RPMI7951 (cell line): ENCODE measurements around the gene C10orf90. TPM values are rescaled to one million over a fixed set of nuclear protein-coding genes. Genes with fewer than 3 reads are reported as not detected.

Experiments used
- DNase-seq: peaks from one replicate; pipeline ENCODE4 v3.0.0-alpha.2; 2012; ENCODE audit warnings: low read depth
- total RNA-seq: library from RNA; depleted of rRNA; stranded (reverse); fragments of >200 nt; shearing (Covaris generic); gene quantifications from 2 replicates; pipeline ENCODE4 v1.2.3, GENCODE V29; 2014

Gene C10orf90
- total RNA-seq, 1 experiment from 2014 or later = 2.5 TPM

DNA sequence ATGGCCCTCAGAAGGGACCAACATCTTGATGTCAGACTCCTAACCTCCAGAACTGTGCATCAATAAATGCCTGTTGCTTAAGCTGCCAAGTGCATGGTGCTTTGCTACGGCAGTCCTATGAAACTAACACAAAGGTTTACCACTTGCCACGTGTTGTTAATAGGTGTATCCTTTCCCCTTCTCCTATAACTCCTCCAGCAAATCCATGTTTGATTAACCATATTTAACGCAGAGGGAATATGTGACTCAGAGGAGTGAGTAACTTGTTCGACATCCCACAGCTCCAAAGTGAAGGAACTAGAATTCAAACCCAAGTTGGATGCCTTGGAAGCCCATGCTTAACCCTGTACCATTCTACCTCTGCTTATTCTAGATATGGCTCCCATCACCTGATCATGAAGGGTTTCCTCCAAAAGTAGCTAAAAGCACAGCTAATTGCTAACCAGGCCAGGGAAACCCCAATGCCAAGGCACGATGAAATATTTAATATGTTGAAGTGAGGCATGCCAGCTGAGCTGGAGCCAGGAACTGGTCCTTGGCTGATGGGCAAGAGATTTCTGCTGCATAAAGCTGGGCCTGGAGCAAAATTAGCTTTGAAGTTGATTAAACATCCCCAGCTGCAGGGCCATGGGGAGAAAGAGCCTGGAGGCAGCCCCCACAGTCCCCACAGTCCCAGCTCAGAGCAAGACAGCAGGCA is 131.9 kb downstream of the C10orf90 start:
- peak; percentile 25 for DNase-seq

GRCh38 chr10:126536656-126537055 is 133.8 kb downstream of the C10orf90 start:
- DNase-seq = no peak

- DNase-seq = peak; percentile 8
These were observed 134.3 kb downstream of the C10orf90 start for GRCh38 chr10:126536148-126536547.

DNA sequence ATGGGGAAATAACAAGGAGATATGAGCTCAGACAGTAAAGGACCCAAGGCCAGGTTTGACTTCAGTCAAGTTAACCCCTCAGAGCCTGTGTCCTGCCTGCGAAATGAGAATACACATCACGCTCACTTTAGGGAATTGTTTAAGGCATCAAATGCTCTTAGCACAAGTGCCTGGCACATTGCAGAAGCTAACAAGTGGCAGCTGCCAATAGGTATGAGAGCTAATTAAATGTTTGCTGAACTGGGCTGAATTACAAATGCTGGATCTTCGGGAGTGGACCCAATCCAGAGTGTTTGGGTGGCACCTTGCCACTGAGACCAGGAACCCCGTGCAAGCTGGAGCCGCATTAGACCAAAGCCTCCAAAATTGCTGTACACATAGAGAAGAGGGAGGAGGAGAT is 136.8 kb downstream of the C10orf90 start:
- DNase-seq = no peak

GRCh38 chr10:126528315-126528835 is 142.1 kb downstream of the C10orf90 start:
- no peak for DNase-seq

GRCh38 chr10:126527645-126528314 is 142.7 kb downstream of the C10orf90 start:
- DNase-seq = no peak

- DNase-seq = no peak
These were observed 145.2 kb downstream of the C10orf90 start for GRCh38 chr10:126525326-126525725.

- DNase-seq = no peak
These were observed 146.0 kb downstream of the C10orf90 start for GRCh38 chr10:126524526-126524925.

- DNase-seq = no peak
These were observed 147.4 kb downstream of the C10orf90 start for GRCh38 chr10:126523071-126523470.

DNA sequence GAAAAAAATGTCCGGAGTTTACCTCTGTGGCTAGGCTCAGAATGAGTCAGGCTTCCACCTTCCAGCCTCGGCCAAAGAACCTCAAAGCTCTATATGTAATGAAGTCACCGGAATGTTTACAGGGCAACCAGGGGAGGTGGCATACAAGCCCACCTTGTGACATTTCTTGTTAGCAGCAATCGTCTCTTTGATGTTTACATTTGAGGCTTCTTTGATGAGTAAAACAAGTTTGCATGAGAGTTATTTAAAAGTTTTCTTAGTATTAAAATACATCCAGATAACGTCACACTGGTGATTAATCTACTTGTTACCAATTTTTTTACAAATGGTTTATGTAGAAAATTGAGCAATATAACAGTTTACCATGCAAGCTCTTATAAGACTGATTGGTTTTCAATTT is 149.1 kb downstream of the C10orf90 start:
- peak; percentile 47 for DNase-seq

DNA sequence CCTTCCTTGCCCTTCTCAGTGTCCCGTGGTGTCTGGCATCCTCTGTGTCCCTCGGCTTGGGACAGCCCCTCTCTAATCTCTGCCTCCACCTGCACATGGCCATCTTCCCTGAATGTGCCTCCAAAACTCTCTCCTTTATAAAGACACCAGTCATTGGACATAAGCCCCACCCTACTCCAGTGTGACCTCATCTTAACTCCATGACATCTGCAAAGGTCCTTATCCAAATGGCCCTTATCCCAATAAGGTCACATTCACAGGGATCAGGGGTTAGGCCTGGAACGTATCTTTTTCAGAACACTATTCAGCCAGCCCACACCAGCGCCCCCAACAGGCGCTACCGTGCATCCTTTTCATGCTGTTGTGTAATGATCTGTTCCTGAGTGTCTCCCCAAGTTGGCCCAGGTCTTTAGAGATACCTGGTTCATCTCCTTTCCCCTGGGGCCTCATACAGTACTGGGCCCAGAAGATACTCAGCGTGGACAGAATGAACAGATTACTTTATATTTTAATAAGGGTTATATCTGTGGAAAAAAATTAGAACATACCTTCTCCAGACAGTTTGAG is 149.7 kb downstream of the C10orf90 start:
- DNase-seq = no peak

GRCh38 chr10:126519992-126520391 is 150.5 kb downstream of the C10orf90 start:
- DNase-seq = no peak

DNA sequence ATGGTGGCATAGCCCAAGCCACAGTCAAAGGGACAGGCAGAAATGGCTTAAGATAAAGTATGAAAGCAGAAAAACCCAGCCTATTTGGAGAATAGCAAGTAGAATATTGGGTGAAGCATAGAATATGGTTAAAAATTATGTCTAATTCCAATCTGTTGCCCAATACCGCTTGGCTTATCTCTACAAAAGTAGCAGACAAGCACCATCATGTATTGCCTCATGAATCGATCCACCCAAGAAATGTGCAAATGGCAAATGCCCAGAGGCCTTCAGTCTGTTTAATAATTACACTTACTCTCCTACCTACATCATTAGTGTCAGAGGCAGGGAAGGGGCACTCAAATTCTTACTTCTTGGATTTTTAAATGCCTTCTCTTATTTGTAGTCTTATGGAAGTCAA is 151.3 kb downstream of the C10orf90 start:
- no peak for DNase-seq

DNA sequence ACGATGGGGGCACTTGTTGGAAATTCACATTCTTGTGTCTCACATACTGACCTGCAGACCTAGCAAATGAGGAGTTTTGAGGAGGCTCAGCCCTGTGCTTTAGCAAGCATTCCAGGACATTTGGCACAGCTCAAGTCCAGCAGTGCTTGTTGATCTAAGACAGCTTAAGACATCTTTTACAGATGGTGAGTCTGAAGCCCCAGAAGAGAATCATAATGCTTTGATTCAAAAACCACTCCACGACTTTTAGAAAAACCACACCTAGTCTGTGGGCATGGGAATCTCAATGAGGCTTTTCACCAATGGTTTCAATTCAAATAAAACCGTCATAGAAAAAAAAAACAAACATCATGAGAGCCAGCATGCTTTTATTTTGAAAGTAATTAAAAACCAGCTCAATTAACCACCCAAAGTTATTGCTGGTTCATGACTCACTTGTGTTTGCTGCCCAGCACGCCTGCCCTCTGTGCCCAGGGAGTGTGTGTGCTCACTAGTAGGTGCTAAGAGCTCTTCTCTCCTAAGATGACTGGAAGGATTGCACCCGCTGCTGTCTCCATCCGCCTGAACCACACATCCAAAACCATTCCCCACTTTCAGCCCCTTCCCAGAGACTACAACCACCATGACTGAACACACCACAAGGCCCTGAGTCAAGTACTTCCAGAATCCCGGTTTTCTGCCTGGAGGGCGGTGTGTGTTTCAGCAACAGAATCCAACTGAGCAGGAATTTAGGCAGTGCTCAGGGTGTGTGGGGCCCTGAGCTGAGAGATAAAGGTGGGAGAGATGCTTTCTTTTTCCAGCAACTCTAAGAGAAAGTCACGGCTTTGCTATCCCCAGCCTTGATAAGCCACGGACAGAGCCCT is 152.0 kb downstream of the C10orf90 start:
- peak; percentile 68 for DNase-seq

GRCh38 chr10:126516515-126516914 is 154.0 kb downstream of the C10orf90 start:
- no peak for DNase-seq

- no peak for DNase-seq
These were observed 158.5 kb downstream of the C10orf90 start for GRCh38 chr10:126511917-126512479.

DNA sequence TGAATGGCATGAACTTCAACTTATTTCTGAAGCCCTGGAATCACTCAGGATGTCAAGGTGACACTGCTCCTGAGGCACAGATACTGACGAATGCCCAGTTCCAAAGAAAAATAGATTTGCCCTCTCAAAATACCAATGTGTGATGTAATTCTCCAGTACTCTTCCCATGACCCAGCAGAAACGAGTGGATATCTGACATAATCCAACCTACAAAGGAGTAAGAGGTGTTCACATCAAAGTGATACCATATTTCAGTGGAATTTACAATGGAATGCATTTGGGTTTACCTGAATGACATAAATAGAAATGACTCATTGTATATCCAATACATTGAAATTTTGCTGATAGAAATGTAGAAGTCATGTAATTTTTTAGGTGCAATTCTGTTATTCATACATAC is 161.3 kb downstream of the C10orf90 start:
- DNase-seq = no peak

GRCh38 chr10:126508535-126509040 is 161.9 kb downstream of the C10orf90 start:
- no peak for DNase-seq

- no peak for DNase-seq
These were observed 165.8 kb downstream of the C10orf90 start for GRCh38 chr10:126504761-126505112.

- DNase-seq = peak; percentile 59
These were observed 166.3 kb downstream of the C10orf90 start for GRCh38 chr10:126504063-126504760.
